ENCODE results near the gene LPAR2.

- TF ChIP-seq CTCF (conservative IDR thresholded peaks at IDR 0.05; ENCODE audit: low read length) (no peak), EZH2phosphoT487 (IDR thresholded peaks at IDR 0.05; ENCODE audit: borderline replicate concordance) (no peak)
Observed at GRCh38 chr19:19662344-19662743, 34.3 kb upstream of the LPAR2 start.
